Measurements from ENCODE around the gene CELF1.
"Not testable (repeated sequence)": the region's sequence is repeated elsewhere in the genome, so short reads cannot be mapped to it uniquely, and the experiment has no call there.

DNA sequence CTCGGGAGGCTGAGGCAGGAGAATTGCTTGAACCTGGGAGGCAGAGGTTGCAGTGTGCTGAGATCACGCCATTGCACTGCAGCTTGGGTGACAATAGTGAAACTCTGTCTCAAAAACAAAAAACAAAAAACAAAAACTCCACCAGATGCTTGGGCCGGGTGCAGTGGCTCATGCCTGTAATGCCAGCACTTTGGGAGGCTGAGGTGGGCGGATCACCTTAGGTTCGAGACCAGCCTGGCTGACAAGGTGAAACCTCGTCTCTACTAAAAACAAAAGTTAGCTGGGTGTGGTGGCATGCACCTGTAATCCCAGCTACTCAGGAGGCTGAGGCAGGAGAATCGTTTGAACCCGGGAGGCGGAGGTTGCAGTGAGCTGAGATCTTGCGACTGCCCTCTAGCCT is 11.4 kb upstream of the CELF1 start:
- TF ChIP-seq, protein P1, sequence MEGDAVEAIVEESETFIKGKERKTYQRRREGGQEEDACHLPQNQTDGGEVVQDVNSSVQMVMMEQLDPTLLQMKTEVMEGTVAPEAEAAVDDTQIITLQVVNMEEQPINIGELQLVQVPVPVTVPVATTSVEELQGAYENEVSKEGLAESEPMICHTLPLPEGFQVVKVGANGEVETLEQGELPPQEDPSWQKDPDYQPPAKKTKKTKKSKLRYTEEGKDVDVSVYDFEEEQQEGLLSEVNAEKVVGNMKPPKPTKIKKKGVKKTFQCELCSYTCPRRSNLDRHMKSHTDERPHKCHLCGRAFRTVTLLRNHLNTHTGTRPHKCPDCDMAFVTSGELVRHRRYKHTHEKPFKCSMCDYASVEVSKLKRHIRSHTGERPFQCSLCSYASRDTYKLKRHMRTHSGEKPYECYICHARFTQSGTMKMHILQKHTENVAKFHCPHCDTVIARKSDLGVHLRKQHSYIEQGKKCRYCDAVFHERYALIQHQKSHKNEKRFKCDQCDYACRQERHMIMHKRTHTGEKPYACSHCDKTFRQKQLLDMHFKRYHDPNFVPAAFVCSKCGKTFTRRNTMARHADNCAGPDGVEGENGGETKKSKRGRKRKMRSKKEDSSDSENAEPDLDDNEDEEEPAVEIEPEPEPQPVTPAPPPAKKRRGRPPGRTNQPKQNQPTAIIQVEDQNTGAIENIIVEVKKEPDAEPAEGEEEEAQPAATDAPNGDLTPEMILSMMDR (IDR thresholded peaks at IDR 0.05) = not testable (repeated sequence)
- not testable (repeated sequence) for TF ChIP-seq EZH2, EZH2phosphoT487 (IDR thresholded peaks at IDR 0.05)

Measured in neural progenitor cell (in vitro differentiated cells).